HG03039 (cell line): Measurements from ENCODE around the gene RLBP1.

Source experiments
- ATAC-seq: cut with Tn5 transposase; IDR thresholded peaks from one replicate; pipeline ENCODE4 v1.9.1; 2021; ENCODE audit warnings: mild to moderate bottlenecking, moderate library complexity; ENCODE audit not compliant: unreplicated experiment

RLBP1 gene

GRCh38 chr15:89179966-89180875, 41.2 kb downstream of the RLBP1 start:
- peak; percentile 49 for ATAC-seq

- ATAC-seq, result no peak
Measured at GRCh38 chr15:89178307-89178977, 42.9 kb downstream of the RLBP1 start.

- ATAC-seq, result no peak
Measured at GRCh38 chr15:89177633-89178306, 43.6 kb downstream of the RLBP1 start.

- no peak for ATAC-seq
Measured at GRCh38 chr15:89177116-89177515, 44.3 kb downstream of the RLBP1 start.

GRCh38 chr15:89175617-89176191, 45.7 kb downstream of the RLBP1 start:
- ATAC-seq, result no peak

- no peak for ATAC-seq
Measured at GRCh38 chr15:89174476-89174875, 46.9 kb downstream of the RLBP1 start.

- ATAC-seq, result no peak
Measured at GRCh38 chr15:89172921-89173320, 48.5 kb downstream of the RLBP1 start.

GRCh38 chr15:89171136-89172072, 50.0 kb downstream of the RLBP1 start:
- no peak for ATAC-seq

- ATAC-seq, result no peak
Measured at GRCh38 chr15:89170364-89170763, 51.0 kb downstream of the RLBP1 start.

GRCh38 chr15:89168316-89168833, 53.0 kb downstream of the RLBP1 start:
- ATAC-seq, result no peak

GRCh38 chr15:89167267-89168176, 53.9 kb downstream of the RLBP1 start:
- peak; percentile 73 for ATAC-seq

- no peak for ATAC-seq
Measured at GRCh38 chr15:89165677-89166076, 55.7 kb downstream of the RLBP1 start.

GRCh38 chr15:89164712-89165211, 56.6 kb downstream of the RLBP1 start:
- no peak for ATAC-seq

- no peak for ATAC-seq
Measured at GRCh38 chr15:89163271-89164055, 57.9 kb downstream of the RLBP1 start.

GRCh38 chr15:89161666-89162065, 59.7 kb downstream of the RLBP1 start:
- no peak for ATAC-seq
